GM18907 (cell line): Measurements from ENCODE around the gene SCAANT1.

Experiments
- ATAC-seq: cut with Tn5 transposase; IDR thresholded peaks from one replicate; pipeline ENCODE4 v1.9.1; 2021; ENCODE audit warnings: mild to moderate bottlenecking, moderate library complexity; ENCODE audit not compliant: unreplicated experiment

The SCAANT1 gene

GRCh38 chr3:63864008-63864964 is 47.9 kb downstream of the SCAANT1 start:
- ATAC-seq: peak; percentile 50

- ATAC-seq: peak; percentile 80
These were observed 48.8 kb downstream of the SCAANT1 start, which contains the start of the genes ATXN7 and THOC7 for GRCh38 chr3:63863150-63864007. Gene ATXN7, plus strand, starts transcription at chr3:63863867. Its CDS starts 48,732 bp downstream, at chr3:63912599. Gene THOC7, minus strand, starts transcription at chr3:63863805. Its CDS starts 15 bp downstream, at chr3:63863790.

DNA sequence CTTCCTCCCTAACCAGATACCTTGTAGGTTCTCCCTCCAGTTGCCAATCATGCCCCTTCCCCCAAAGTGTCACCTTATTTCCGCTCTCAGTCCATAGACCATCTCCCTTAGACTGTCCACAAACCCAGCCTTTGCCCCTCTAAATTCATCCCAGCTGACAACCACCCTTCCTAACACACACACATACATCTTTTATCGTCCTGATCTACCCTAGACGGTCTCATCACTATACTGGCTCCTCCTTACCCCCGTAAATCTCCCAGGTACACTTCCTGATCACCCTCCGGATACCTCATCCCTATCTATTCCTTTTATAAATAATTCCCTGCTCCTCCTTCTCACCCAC is 49.4 kb downstream of the SCAANT1 start:
- peak; percentile 5 for ATAC-seq
